Esophagus squamous epithelium (tissue), 4 donors: Measurements from ENCODE around the gene MFSD12.

ENCODE experiments used
- CTCF ChIP-seq, 6 experiments: fragments of 450-650 bp in 4 of 6; fragments of 200-600 bp in 2 of 6; sonication (generic) in 2 of 6; IDR thresholded peaks; one replicate each; pipeline ENCODE4 v1.5.1; 2016 to 2019; ENCODE audit warnings: antibody characterized with exemption in 6 of 6, mild to moderate bottlenecking in 4 of 6, moderate library complexity in 4 of 6
- POLR2A ChIP-seq, 4 donors: fragments of 450-650 bp; IDR thresholded peaks; one replicate each; pipeline ENCODE4 v1.6.1; 2017; ENCODE audit warnings: antibody characterized with exemption in 4 of 4, mild to moderate bottlenecking in 4 of 4, moderate library complexity in 3 of 4

- TF ChIP-seq POLR2A (IDR thresholded peaks at IDR 0.05) (no peak), CTCF (IDR thresholded peaks at IDR 0.05) (no peak)
These were observed 8.8 kb downstream of the MFSD12 start for GRCh38 chr19:3548606-3549005.
